AG04450 (cell line): ENCODE measurements around the gene STIM1. TPM values are rescaled to one million over a fixed set of nuclear protein-coding genes. Genes with fewer than 3 reads are reported as not detected.

ENCODE experiments used
- CTCF ChIA-PET: fragments of 300-600, 350-600 bp; formaldehyde crosslinking; extraction: SDS; loops from one replicate; lab custom pipeline; 2022; ENCODE audit warnings: antibody characterized with exemption, inconsistent platforms; lab: Charles Lee
- POLR2A ChIA-PET: fragments of 350-600 bp; formaldehyde crosslinking; extraction: SDS; loops from one replicate; lab custom pipeline; 2021; ENCODE audit warnings: antibody characterized with exemption, inconsistent platforms; lab: Yijun Ruan, JAX
- DNase-seq: peaks from one replicate; pipeline ENCODE4 v3.0.0-alpha.2; 2011; ENCODE audit warnings: low read depth, low spot score
- H3K27ac ChIP-seq: one replicate; pipeline ENCODE4 v1.5.1; 2012; ENCODE audit warnings: low read depth, low read length, control low read depth
- H3K27me3 ChIP-seq: one replicate; pipeline ENCODE4 v1.6.0; 2012; ENCODE audit warnings: low read length; ENCODE audit not compliant: control insufficient read depth, insufficient read depth
- H3K4me3 ChIP-seq: 2 replicates; pipeline ENCODE4 v1.5.1; 2011; ENCODE audit warnings: mild to moderate bottlenecking, low read depth, low read length, control low read depth
- H3K9me3 ChIP-seq: 2 replicates; pipeline ENCODE4 v1.5.1; 2012; ENCODE audit warnings: low read length; ENCODE audit not compliant: control insufficient read depth, insufficient read depth
- polyA plus RNA-seq: library from polyadenylated mRNA; depleted of rRNA; stranded (reverse); fragments of >200 nt; gene quantifications from 2 replicates; pipeline ENCODE4 v1.2.3, GENCODE V29; 2011
- TF ChIP-seq, protein P1 (sequence below): IDR thresholded peaks from 2 replicates; pipeline ENCODE4 v1.5.1; 2011; ENCODE audit warnings: low read depth, low read length, control low read depth, inconsistent platforms

The STIM1 gene
- polyA plus RNA-seq, 1 experiment: 23.4 TPM

DNA sequence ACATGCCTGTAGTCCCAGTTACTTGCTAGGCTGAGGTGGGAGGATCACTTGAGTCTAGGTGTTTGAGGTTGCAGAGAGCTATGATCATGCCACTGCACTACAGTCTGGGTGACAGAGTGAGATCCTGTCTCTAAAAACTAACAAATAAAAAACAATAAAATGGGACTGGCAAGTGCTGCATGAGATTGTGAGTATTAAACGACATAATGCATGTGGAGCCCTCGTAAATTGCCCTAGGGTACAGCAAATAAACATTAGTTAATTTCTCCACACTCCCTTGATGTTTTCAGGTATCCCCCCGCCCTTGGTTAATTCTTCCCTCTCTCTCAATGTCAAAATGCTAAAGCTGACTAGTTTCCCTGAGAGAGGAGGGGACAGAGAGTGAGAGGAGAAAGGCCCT lies 9.8 kb upstream of the STIM1 start:
- no peaks in the 10 kb centered on the region for H3K9me3 ChIP-seq
- TF ChIP-seq, protein P1, sequence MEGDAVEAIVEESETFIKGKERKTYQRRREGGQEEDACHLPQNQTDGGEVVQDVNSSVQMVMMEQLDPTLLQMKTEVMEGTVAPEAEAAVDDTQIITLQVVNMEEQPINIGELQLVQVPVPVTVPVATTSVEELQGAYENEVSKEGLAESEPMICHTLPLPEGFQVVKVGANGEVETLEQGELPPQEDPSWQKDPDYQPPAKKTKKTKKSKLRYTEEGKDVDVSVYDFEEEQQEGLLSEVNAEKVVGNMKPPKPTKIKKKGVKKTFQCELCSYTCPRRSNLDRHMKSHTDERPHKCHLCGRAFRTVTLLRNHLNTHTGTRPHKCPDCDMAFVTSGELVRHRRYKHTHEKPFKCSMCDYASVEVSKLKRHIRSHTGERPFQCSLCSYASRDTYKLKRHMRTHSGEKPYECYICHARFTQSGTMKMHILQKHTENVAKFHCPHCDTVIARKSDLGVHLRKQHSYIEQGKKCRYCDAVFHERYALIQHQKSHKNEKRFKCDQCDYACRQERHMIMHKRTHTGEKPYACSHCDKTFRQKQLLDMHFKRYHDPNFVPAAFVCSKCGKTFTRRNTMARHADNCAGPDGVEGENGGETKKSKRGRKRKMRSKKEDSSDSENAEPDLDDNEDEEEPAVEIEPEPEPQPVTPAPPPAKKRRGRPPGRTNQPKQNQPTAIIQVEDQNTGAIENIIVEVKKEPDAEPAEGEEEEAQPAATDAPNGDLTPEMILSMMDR: no peak
- POLR2A ChIA-PET: no interaction called here
- peaks cover 4% of the 10 kb centered on the region for H3K27me3 ChIP-seq
- no peak overlapping the region for H3K27ac ChIP-seq
- H3K4me3 ChIP-seq: no peak overlapping the region
- DNase-seq: no peak
- CTCF ChIA-PET: interaction anchor here (3.2 to 27.6 kb wide), 2 partner anchors 9 to 227 kb away, joined by 22 to 1559 read pairs; partner anchors contain the start of gene STIM1

GRCh38 chr11:3849297-3849874 lies 6.1 kb upstream of the STIM1 start:
- Histone ChIP-seq H3K27me3 (peaks cover 4% of the 10 kb centered on the region), H3K9me3 (no peaks in the 10 kb centered on the region), H3K27ac (no peak overlapping the region), H3K4me3 (no peak overlapping the region)
- TF ChIP-seq, protein P1: peak; percentile 80
- CTCF ChIA-PET: interaction anchor here (0.6 to 27.6 kb wide), 58 partner anchors 9 to 269 kb away, joined by 3 to 1559 read pairs (median 5); partner anchors contain the start of genes NUP98, PGAP2 and RHOG
- no peak for DNase-seq
- POLR2A ChIA-PET: interaction anchor here (1.2 to 1.3 kb wide), 2 partner anchors 41 to 224 kb away, joined by 3 to 10 read pairs; partner anchors contain the start of gene PGAP2

DNA sequence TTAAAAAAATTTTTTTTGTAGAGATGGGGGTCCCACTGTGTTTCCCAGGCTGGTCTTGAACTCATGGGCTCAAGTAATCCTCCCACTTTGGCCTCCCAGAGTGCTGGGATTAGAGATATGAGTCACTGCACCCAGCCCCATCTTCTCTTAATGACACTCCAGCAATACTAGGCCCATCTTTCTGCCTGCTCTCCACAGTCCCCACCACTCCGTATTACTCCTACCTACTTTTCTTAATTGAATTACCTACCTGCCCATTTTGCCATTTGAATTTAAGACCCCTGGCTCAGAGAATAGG lies 2.0 kb upstream of the STIM1 start:
- H3K4me3 ChIP-seq: no peak overlapping the region
- no peaks in the 10 kb centered on the region; the same call in 1 of the 2 replicates for H3K9me3 ChIP-seq
- no peak overlapping the region for H3K27ac ChIP-seq
- DNase-seq: no peak
- TF ChIP-seq, protein P1: no peak
- ChIA-PET CTCF (interaction anchor here (0.6 to 27.6 kb wide), 6 partner anchors 10 to 220 kb away, joined by 5 to 1559 read pairs (median 16); partner anchors contain the start of gene RHOG), POLR2A (interaction anchor here (2.8 kb wide), 1 partner anchor 13 kb away, joined by 21 read pairs; the partner anchor contains the start of gene RHOG)
- H3K27me3 ChIP-seq: no peaks in the 10 kb centered on the region

DNA sequence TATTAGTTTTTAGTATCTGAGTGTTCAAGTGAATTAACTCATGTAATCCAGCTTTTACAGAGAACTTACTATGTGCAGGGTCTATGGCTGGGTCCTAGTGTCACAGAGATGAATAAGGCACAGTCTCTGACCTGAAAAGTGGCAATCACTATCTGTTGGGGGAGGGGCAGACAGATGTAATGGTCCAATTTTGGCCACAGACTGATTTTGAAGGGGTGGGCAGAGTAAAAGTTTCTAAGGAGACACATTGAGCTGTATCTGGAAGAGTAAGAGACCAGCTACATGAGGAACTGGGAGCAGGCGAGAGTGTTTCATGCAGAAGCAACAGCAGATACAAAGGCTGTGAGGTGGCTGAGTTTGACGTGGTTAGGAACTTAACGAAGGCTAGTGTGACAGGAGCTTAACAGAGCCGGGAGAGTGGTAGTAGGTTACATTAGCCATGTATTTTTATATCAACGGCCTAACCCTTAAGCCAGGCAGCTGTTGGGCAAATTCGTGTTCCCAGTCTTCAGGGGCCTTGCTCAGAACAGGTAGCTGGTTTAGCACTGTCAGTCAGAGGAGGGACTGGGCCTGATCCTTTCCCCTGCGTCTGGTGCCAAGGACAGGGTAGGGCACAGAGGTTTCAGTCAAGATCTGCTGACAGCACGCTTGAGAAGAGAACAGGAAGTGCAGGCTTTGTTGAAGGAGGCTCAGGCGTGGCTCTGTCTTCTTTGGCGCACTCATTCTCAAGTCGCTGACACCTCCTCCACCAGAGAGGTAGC lies 1.4 kb upstream of the STIM1 start:
- DNase-seq: no peak
- H3K9me3 ChIP-seq: no peaks in the 10 kb centered on the region; the same call in 1 of the 2 replicates
- H3K4me3 ChIP-seq: no peak overlapping the region
- POLR2A ChIA-PET: interaction anchor here (1.1 to 2.8 kb wide), 6 partner anchors 13 to 220 kb away, joined by 3 to 21 read pairs (median 4); partner anchors contain the start of gene RHOG
- CTCF ChIA-PET: interaction anchor here (0.6 to 27.6 kb wide), 66 partner anchors 9 to 268 kb away, joined by 3 to 1559 read pairs (median 6); partner anchors contain the start of genes PGAP2, RHOG and RRM1
- H3K27me3 ChIP-seq: no peaks in the 10 kb centered on the region
- H3K27ac ChIP-seq: peak overlapping the region; percentile 39
- TF ChIP-seq, protein P1: no peak
